Progenitor cell of endocrine pancreas (in vitro differentiated cells): ENCODE measurements around the gene FAHD1. TPM values are rescaled to one million over a fixed set of nuclear protein-coding genes. Genes with fewer than 3 reads are reported as not detected.

Experiments
- DNase-seq: peaks from one replicate; pipeline ENCODE4 v3.0.0; 2021; ENCODE audit warnings: low spot score; ENCODE audit not compliant: unreplicated experiment
- H3K27ac Mint-ChIP-seq: 2 replicates; pipeline ENCODE4 v1.8.0; 2021; ENCODE audit warnings: mild to moderate bottlenecking, moderate library complexity, mixed read lengths
- H3K27me3 Mint-ChIP-seq: 2 replicates; pipeline ENCODE4 v1.8.0; 2021; ENCODE audit warnings: mixed read lengths
- H3K36me3 Mint-ChIP-seq: 2 replicates; pipeline ENCODE4 v1.8.0; 2022; ENCODE audit warnings: mixed read lengths; ENCODE audit not compliant: insufficient read depth
- H3K4me1 Mint-ChIP-seq: 2 replicates; pipeline ENCODE4 v1.8.0; 2021; ENCODE audit warnings: low read depth, mixed read lengths
- H3K4me3 Mint-ChIP-seq: 2 replicates; pipeline ENCODE4 v1.8.0; 2021; ENCODE audit warnings: low read depth, mild to moderate bottlenecking, moderate library complexity, mixed read lengths
- H3K9me3 Mint-ChIP-seq: 2 replicates; pipeline ENCODE4 v1.8.0; 2021; ENCODE audit warnings: low read depth, mixed read lengths
- total RNA-seq: library from RNA; stranded (reverse); gene quantifications from 2 replicates; pipeline ENCODE4 v1.2.1, GENCODE V29; 2021
- TF ChIP-seq, protein P1 (sequence below): fragments of 200-600 bp; sonication (generic); IDR thresholded peaks from one replicate; pipeline ENCODE4 v1.5.0; 2021; ENCODE audit warnings: antibody characterized with exemption, mild to moderate bottlenecking; ENCODE audit not compliant: unreplicated experiment

FAHD1 gene
- total RNA-seq, 1 donor from 2014 or later, result 26.3 TPM

DNA sequence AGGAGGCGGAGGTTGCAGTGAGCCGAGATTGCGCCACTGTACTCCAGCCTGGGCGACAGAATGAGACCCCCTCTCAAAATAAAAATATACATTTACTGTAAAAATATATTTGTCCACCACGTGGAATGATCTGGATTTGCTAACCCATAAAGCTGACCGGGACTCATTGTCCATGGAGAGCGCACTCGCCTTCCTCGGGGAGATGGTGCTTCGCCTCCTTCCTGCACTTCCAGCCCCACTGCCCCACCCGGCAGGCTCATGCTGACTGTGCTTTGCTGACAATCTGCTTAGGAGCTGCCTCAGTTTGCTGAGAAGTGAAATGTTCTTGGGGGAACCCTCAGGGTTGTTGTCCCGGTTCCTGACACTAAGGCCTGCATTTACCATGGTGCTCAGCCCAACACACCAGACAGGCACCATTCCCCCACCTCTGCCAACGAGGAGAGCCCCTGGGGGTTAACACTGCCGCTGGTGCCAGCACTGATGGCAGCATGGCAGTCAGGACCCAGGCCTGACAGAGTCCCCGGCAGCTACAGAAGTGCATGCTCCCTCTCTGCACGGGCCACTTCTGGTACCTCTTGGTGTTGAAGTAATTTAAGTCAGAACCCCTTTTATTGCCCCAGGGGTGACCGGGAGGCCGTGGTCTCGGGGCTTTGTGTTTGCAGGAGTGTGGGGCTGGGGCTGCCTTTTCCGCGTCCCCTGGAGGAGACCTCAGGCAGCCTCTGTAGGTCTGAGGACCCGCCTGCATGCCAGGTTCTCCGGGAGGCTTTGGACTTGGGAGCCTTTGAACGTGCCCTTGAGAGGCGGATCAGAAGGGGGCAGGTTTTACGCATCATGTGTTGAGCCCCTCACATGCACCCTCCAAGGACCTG is 41.8 kb upstream of the FAHD1 start:
- no peaks in the 10 kb centered on the region for H3K9me3 Mint-ChIP-seq
- H3K36me3 Mint-ChIP-seq, result peaks cover 4% of the 10 kb centered on the region
- TF ChIP-seq, protein P1, sequence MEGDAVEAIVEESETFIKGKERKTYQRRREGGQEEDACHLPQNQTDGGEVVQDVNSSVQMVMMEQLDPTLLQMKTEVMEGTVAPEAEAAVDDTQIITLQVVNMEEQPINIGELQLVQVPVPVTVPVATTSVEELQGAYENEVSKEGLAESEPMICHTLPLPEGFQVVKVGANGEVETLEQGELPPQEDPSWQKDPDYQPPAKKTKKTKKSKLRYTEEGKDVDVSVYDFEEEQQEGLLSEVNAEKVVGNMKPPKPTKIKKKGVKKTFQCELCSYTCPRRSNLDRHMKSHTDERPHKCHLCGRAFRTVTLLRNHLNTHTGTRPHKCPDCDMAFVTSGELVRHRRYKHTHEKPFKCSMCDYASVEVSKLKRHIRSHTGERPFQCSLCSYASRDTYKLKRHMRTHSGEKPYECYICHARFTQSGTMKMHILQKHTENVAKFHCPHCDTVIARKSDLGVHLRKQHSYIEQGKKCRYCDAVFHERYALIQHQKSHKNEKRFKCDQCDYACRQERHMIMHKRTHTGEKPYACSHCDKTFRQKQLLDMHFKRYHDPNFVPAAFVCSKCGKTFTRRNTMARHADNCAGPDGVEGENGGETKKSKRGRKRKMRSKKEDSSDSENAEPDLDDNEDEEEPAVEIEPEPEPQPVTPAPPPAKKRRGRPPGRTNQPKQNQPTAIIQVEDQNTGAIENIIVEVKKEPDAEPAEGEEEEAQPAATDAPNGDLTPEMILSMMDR, result no peak
- no peak for DNase-seq
- H3K4me1 Mint-ChIP-seq, result peaks cover 14% of the 10 kb centered on the region
- H3K27me3 Mint-ChIP-seq, result no peaks in the 10 kb centered on the region
- peak overlapping the region; percentile 59 for H3K4me3 Mint-ChIP-seq
- H3K27ac Mint-ChIP-seq, result peak overlapping the region; percentile 24

DNA sequence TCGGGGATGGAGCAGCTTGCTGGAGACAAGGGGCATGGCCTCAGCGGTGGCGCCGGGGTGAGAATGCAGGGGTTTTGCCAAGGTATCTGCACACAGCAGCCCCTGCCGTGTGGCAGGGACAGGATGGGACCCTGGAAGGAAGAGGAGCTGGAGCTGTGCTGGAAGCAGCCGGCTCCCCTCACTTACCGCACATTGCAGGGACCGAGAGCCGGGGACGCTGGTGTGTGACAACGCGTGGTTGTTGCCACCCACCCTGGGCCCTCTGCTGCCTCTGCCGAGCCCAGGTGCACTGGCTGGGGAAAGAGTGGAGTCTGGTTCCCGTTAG is 41.2 kb upstream of the FAHD1 start:
- peaks cover 14% of the 10 kb centered on the region for H3K4me1 Mint-ChIP-seq
- H3K36me3 Mint-ChIP-seq, result peaks cover 4% of the 10 kb centered on the region
- no peaks in the 10 kb centered on the region for H3K9me3 Mint-ChIP-seq
- H3K27ac Mint-ChIP-seq, result no peak overlapping the region
- H3K27me3 Mint-ChIP-seq, result no peaks in the 10 kb centered on the region
- DNase-seq, result no peak
- no peak overlapping the region for H3K4me3 Mint-ChIP-seq
- TF ChIP-seq, protein P1, result no peak

DNA sequence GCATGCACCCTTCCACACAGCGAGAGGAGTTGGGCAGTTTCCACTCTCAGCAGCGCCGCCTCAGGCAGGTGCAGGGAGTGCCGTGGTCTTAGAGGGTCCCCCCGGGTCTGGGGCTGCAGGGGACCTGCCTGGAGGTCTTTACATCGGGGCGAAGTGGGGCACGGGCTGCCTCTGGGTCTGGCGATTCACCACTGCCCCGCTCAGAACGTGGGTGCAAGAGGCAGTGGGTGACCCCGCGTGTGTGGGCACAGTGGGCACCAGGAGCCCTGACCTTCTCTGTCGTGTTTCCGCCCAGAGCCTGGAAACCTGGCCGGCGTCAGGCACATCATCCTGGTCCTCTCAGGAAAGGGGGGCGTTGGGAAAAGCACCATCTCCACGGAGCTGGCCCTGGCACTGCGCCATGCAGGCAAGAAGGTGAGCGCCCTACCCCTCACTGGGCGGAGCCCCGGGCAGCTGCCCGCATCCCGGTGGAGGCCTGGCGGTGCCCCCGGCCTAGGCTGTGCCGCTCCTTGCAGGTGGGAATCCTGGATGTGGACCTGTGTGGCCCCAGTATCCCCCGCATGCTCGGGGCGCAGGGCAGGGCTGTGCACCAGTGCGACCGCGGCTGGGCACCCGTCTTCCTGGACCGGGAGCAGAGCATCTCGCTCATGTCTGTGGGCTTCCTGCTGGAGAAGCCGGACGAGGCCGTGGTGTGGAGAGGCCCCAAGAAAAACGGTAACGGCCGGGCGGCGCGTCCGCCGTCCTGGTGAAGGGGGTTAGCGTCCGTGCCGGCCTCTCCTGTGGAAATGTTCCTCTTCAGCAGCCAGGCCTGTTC is 40.6 kb upstream of the FAHD1 start:
- TF ChIP-seq, protein P1, result no peak
- no peaks in the 10 kb centered on the region for H3K27me3 Mint-ChIP-seq

DNA sequence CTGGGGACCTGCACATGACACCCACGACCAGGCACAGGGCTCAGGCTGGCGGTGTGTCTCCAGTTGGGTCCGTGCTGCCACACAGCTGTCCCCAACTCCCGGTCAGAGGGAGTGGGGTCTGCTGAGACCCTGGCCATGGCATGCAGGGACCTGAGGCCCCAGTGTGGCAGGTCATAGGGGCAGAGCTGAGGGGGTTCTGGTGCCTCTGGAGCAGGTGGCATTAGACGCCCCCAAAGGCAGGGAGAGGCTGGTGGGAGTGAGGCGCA is 40.0 kb upstream of the FAHD1 start:
- Mint-ChIP-seq H3K36me3 (peaks cover 4% of the 10 kb centered on the region), H3K4me1 (peaks cover 6% of the 10 kb centered on the region), H3K4me3 (no peak overlapping the region), H3K27me3 (no peaks in the 10 kb centered on the region), H3K9me3 (no peaks in the 10 kb centered on the region), H3K27ac (no peak overlapping the region)
- TF ChIP-seq, protein P1, result no peak
- DNase-seq, result no peak

More for the DNA sequence above, 40.6 kb upstream of the FAHD1 start:
- no peak for DNase-seq
- Mint-ChIP-seq H3K9me3 (no peaks in the 10 kb centered on the region), H3K4me3 (no peak overlapping the region), H3K36me3 (peaks cover 4% of the 10 kb centered on the region), H3K27ac (no peak overlapping the region), H3K4me1 (peaks cover 10% of the 10 kb centered on the region)

DNA sequence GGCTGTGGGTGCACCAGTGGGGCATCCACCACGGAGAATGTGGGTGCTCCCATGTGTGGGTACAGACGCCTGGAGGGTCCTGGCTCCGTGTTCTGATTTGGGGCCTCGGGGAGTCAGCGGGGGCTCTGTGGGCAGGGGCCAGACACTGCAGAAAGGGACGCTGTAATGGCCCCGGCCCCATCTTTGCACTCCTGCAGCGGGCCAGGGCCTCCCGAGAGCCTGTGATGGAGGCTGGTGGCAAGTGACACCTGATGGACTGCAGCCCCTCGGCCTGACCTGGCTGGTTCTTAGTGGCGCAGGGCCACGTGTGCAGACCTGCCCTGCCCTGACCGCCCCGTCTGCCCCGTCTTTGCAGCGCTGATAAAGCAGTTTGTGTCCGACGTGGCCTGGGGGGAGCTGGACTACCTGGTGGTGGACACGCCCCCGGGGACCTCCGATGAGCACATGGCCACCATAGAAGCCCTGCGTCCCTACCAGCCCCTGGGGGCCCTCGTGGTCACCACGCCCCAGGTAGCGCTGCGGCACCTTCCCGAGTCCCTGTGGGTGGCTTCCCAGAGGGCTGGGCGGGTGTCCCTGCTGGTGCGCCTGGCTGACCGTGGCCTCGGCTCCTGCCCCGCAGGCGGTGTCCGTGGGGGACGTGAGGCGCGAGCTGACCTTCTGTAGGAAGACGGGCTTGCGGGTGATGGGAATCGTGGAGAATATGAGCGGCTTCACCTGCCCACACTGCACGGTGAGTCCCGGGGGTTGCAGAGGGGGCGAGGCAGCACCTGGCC is 39.5 kb upstream of the FAHD1 start:
- DNase-seq, result no peak
- H3K36me3 Mint-ChIP-seq, result peaks cover 4% of the 10 kb centered on the region
- no peaks in the 10 kb centered on the region for H3K27me3 Mint-ChIP-seq
- no peaks in the 10 kb centered on the region for H3K9me3 Mint-ChIP-seq
- TF ChIP-seq, protein P1, result no peak
- H3K4me1 Mint-ChIP-seq, result peaks cover 6% of the 10 kb centered on the region
- H3K4me3 Mint-ChIP-seq, result no peak overlapping the region
- no peak overlapping the region for H3K27ac Mint-ChIP-seq
